IPS-18c (cell line): ENCODE results near the gene ZNF689.
A peak's percentile ranks its signal among the peaks of the same experiment; 100 is the strongest.

Experiments used
- H3K4me3 ChIP-seq: 2 replicates; pipeline ENCODE4 v1.7.0; 2013; ENCODE audit warnings: low read depth, mild to moderate bottlenecking, low read length, moderate library complexity; ENCODE audit not compliant: insufficient read depth
- H3K9me3 ChIP-seq: one replicate; pipeline ENCODE4 v1.6.1; 2013; ENCODE audit warnings: mild to moderate bottlenecking, low read length, moderate library complexity; ENCODE audit not compliant: control insufficient read depth, insufficient read depth

ZNF689 gene

DNA sequence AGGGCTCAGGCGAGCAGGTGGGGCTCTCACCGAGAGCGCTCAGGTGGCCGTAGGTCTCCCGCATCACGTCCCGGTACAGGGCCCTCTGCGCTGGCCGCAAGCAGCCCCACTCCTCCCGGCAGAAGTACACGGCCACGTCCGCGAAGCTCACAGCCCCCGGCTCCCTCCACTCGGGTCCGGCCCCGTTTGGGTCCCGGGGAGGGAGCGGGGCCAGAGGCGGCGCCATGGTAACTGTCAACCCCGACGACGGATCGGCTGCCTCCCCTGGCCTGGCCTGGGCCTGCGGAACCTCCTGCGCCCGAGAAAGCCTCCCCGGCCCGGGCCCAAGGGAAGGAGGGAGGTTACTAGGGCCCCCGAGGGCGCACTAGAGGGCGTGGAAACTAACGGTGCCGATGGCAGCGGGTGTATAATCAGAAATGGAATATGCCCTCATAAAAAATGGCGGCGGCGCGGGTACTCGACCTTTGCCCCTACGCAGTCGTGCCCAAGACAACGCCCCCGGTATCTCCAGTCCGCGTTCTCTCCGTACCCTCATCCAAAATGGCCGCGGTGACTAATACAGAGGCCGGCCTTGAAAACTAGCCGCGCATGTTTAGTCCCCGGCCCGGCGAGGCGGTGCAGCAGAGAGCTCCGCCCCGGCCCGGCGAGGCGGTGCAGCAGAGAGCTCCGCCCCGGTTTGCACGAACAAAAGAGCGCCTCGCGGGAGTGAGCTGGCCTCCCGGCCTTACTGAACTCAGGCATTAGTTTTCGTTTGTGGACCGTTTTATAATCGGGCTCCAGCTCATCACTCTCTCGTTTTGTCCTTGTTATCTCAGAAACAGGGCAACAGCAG is 52.0 kb downstream of the ZNF689 start, which contains the start of gene ZNF764:
ZNF764 (minus strand) TSS at position 418 of the 832 bp plus-strand sequence; CDS start at position 226, 192 bp downstream.
- Histone ChIP-seq H3K9me3 (no peaks in the 10 kb centered on the region), H3K4me3 (peak within 1 kb of the TSS; percentile 87)

DNA sequence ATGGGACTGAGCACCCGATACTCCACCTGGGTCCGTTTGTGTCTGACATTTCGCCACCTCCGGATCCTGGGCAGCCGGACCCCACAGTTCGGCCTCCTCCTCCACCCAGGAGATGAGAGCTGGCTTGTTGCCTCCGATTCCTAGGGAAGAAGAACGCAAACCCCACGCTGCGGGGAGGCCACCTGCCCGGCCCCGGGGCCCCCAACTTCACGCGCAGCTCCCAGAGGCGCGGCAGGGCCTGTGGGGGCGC is 52.6 kb downstream of the ZNF689 start:
- Histone ChIP-seq H3K4me3 (peak overlapping the region; percentile 87), H3K9me3 (no peaks in the 10 kb centered on the region)

DNA sequence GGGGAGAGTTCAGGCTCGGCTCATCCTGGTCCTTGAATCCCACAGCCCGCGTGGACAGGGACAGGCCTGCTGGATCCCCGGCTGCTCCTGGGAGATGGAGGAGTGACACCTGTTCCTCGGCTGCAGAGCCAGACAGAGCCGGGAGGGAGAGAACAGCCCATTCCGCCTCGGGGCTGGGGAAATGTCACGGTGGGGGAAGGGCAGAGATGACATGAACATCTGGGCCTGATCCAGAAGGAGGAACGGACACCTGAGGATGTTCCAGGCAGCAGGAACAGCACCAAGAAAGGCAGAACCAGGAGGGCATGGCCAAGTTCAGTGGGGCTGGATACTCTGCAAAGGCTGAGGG is 54.1 kb downstream of the ZNF689 start:
- H3K9me3 ChIP-seq = peaks cover 2% of the 10 kb centered on the region
- no peak overlapping the region; the same call in 1 of the 2 replicates for H3K4me3 ChIP-seq

DNA sequence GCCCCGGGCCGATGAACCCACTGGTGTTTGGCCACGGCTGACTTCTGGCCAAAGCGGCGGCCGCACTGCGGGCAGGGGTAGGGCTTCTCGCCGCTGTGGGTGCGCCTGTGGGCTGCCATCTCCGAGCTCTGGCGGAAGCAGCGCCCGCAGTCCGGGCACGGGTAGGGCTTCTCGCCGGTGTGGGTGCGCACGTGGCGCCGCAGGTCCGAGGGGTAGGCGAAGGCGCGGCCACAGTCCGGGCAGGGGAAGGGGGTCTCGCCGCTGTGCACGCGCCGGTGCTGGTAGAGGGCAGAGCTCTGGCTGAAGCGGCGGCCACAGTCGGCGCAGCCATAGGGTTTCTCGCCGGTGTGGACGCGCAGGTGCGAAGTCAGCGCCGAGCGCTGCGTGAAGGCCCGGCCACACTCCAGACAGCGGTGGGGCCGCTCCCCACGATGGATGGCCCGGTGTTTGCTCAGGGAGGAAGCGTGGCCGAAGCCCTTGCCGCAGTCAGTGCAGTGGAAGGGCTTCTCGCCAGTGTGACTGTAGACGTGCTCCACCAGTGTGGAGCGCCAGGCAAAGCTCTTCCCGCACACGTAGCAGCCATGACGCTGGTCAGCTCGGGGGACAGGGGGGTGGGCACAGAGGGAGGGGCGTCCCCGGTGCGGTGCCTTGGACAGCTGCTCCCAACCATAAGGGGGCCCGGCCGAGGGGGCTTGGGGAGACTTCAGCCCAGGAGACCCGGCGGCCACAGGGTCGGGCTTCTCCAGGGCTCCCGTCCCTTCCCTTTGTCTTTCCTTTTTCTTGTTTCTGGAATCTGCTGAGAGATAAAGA is 54.7 kb downstream of the ZNF689 start:
- Histone ChIP-seq H3K4me3 (no peak overlapping the region), H3K9me3 (peaks cover 2% of the 10 kb centered on the region)

DNA sequence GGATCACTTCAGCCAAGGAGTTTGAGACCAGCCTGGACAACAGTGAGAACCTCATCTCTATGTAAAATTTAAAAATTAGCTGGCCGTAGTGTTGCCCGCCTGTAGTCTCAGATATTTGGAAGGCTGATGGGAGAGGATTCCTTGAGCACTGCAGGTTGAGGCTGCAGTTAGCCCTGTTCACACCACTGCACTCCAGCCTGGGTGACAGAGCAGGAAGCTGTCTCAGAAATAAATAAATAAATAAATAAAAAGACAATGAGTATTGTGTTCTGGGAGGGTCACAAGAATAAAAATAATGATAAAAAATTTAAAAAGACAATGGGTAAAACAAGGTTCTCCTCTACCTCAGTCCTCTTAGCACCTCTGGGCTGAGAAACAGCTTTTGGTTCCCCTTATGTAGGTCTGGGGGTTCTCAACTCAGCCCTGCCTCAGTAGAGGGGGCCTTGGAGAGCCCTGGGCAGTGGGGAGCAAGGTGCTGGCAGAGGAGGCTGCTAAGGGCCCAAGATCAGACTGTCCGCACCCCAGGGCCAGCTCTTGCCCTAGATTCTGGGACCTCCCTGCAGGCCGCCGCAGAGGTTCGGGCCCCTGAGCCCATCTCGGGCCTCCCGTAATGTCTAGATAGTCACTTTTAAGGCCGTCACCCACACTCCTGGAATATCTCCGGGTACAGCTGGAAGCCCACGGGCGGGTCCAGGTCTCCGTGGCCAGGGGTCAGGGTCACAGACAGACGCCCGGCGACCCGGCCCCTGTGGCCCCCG is 55.5 kb downstream of the ZNF689 start:
- Histone ChIP-seq H3K9me3 (peaks cover 2% of the 10 kb centered on the region), H3K4me3 (no peak overlapping the region)

DNA sequence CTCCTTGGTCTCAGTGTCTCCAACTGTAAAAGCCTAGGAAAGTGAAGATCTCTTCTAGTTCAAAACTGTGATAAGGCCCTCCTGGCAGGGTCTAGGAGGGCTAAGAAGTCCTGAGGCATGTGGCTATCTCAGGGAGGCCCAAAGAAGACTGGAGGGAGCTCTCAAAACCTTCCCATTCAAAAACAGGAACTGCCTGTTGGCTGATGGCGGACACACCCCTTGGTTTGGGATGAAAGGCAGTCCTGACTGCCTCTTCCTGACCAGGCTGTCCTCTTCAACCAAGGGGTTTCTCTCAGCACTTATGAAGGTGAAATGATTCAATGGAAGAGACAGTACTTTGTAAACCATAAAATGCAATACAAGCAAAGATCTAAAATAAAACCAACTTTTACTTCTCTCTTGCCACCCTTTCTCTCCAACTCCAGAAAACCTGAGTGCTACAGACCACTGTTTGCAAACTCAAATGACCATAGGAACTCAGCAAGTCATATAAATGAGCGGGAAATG is 56.7 kb downstream of the ZNF689 start:
- no peak overlapping the region for H3K4me3 ChIP-seq
- H3K9me3 ChIP-seq = peaks cover 2% of the 10 kb centered on the region

DNA sequence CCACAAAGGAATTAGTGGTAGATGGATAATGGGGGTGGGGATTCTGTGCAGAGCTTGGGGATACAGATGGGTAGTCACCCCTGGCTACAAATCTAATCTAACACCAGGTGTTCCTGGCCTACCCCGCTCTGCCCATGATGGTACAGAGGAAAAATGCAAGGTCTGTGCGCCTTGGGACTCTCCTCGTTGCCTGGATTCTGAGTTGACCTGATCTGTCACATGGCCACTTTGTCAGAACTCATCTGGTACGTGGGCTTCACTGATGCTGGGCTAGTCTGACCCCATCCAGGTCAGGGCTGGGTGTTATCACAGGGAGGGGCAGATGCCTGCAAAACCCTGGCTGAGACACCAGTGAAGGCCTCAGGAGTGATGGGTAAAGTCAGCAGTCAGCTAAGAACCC is 57.2 kb downstream of the ZNF689 start:
- peaks cover 2% of the 10 kb centered on the region for H3K9me3 ChIP-seq
- no peak overlapping the region for H3K4me3 ChIP-seq
